ENCODE measurements around the gene TPD52L2. TPM values are rescaled to one million over a fixed set of nuclear protein-coding genes. Genes with fewer than 3 reads are reported as not detected.
"Not testable (repeated sequence)": the region's sequence is repeated elsewhere in the genome, so short reads cannot be mapped to it uniquely, and the experiment has no call there.

TPD52L2 gene
- total RNA-seq, 1 donor from 2014 or later, result 76.9 TPM

- Histone ChIP-seq H3K27me3 (ENCODE audit: low read depth) (peaks cover 18% of the 10 kb centered on the region), H3K27ac (no peak overlapping the region), H3K36me3 (no peaks in the 10 kb centered on the region), H3K9me3 (no peaks in the 10 kb centered on the region), H3K4me1 (peaks cover 54% of the 10 kb centered on the region), H3K4me3 (no peak overlapping the region)
- no peak for ATAC-seq
- no peak for TF ChIP-seq CTCF (IDR thresholded peaks at IDR 0.05)
- intact Hi-C loops (cut with DNase I), result no loop called here
- DNase-seq, result no peak
These were observed 14.2 kb upstream of the TPD52L2 start for GRCh38 chr20:63850689-63851547.

GRCh38 chr20:63851548-63851943 lies 13.5 kb upstream of the TPD52L2 start:
- H3K9me3 ChIP-seq; H3K4me3 ChIP-seq; H3K27ac ChIP-seq; H3K36me3 ChIP-seq; ATAC-seq; intact Hi-C loops (cut with DNase I); DNase-seq: not testable (repeated sequence)
- H3K4me1 ChIP-seq, result peaks cover 54% of the 10 kb centered on the region
- H3K27me3 ChIP-seq (ENCODE audit: low read depth), result peaks cover 13% of the 10 kb centered on the region

GRCh38 chr20:63853733-63854068 lies 11.4 kb upstream of the TPD52L2 start:
- Histone ChIP-seq H3K4me3 (peak overlapping the region; percentile 34), H3K27ac (peak overlapping the region; percentile 81), H3K4me1 (peaks cover 54% of the 10 kb centered on the region)
- H3K9me3 ChIP-seq; intact Hi-C loops (cut with DNase I); H3K27me3 ChIP-seq (ENCODE audit: low read depth); H3K36me3 ChIP-seq; ATAC-seq; DNase-seq: not testable (repeated sequence)

GRCh38 chr20:63854069-63854765 lies 10.9 kb upstream of the TPD52L2 start:
- TF ChIP-seq CTCF (IDR thresholded peaks at IDR 0.05), result no peak
- peaks cover 5% of the 10 kb centered on the region for H3K27me3 ChIP-seq (ENCODE audit: low read depth)
- peak overlapping the region; percentile 34 for H3K4me3 ChIP-seq
- H3K36me3 ChIP-seq, result no peaks in the 10 kb centered on the region
- H3K9me3 ChIP-seq, result no peaks in the 10 kb centered on the region
- intact Hi-C loops (cut with DNase I), result no loop called here
- H3K4me1 ChIP-seq, result peaks cover 59% of the 10 kb centered on the region
- ATAC-seq, result peak; percentile 45 to 49
- DNase-seq, result no peak
- H3K27ac ChIP-seq, result peak overlapping the region; percentile 81

GRCh38 chr20:63854766-63855362 lies 10.2 kb upstream of the TPD52L2 start:
- TF ChIP-seq CTCF (IDR thresholded peaks at IDR 0.05), result no peak
- peak overlapping the region; percentile 81 for H3K27ac ChIP-seq
- DNase-seq (no peak), ATAC-seq (peak; percentile 36 to 39)
- peaks cover 65% of the 10 kb centered on the region for H3K4me1 ChIP-seq
- intact Hi-C loops (cut with DNase I), result no loop called here
- H3K27me3 ChIP-seq (ENCODE audit: low read depth), result peaks cover 5% of the 10 kb centered on the region
- no peaks in the 10 kb centered on the region for H3K9me3 ChIP-seq
- no peaks in the 10 kb centered on the region for H3K36me3 ChIP-seq
- peak overlapping the region; percentile 34 for H3K4me3 ChIP-seq

GRCh38 chr20:63855363-63856097 lies 9.5 kb upstream of the TPD52L2 start:
- DNase-seq (no peak), ATAC-seq (peak in 1 of 2 donors; percentile 10)
- Histone ChIP-seq H3K36me3 (no peaks in the 10 kb centered on the region), H3K4me3 (peak overlapping the region; percentile 34), H3K9me3 (no peaks in the 10 kb centered on the region), H3K4me1 (peaks cover 65% of the 10 kb centered on the region), H3K27me3 (ENCODE audit: low read depth) (peaks cover 5% of the 10 kb centered on the region), H3K27ac (peak overlapping the region; percentile 67)
- TF ChIP-seq CTCF (IDR thresholded peaks at IDR 0.05), result no peak
- intact Hi-C loops (cut with DNase I), result no loop called here
